HG03095 (cell line): Measurements from ENCODE around the gene SND1.
"Not testable (repeated sequence)": the region's sequence is repeated elsewhere in the genome, so short reads cannot be mapped to it uniquely, and the experiment has no call there.

Experiments
- ATAC-seq: cut with Tn5 transposase; IDR thresholded peaks from one replicate; pipeline ENCODE4 v1.9.1; 2021; ENCODE audit warnings: moderate library complexity; ENCODE audit not compliant: unreplicated experiment

Gene SND1

GRCh38 chr7:127652333-127653248 lies 597 bp downstream of the SND1 start:
- peak; percentile 4 for ATAC-seq

- ATAC-seq, result no peak
Measured at GRCh38 chr7:127653396-127653795, 1.4 kb downstream of the SND1 start.

- no peak for ATAC-seq
Measured at GRCh38 chr7:127654404-127655394, 2.7 kb downstream of the SND1 start.

GRCh38 chr7:127655720-127656119 lies 3.7 kb downstream of the SND1 start:
- no peak for ATAC-seq

GRCh38 chr7:127657500-127657899 lies 5.5 kb downstream of the SND1 start:
- no peak for ATAC-seq

GRCh38 chr7:127658970-127659630 lies 7.1 kb downstream of the SND1 start:
- no peak for ATAC-seq

- ATAC-seq, result no peak
Measured at GRCh38 chr7:127665922-127666321, 13.9 kb downstream of the SND1 start.

GRCh38 chr7:127666602-127667001 lies 14.6 kb downstream of the SND1 start:
- no peak for ATAC-seq

- no peak for ATAC-seq
Measured at GRCh38 chr7:127667017-127667670, 15.2 kb downstream of the SND1 start.

GRCh38 chr7:127667759-127668530 lies 16.0 kb downstream of the SND1 start:
- no peak for ATAC-seq

- no peak for ATAC-seq
Measured at GRCh38 chr7:127671341-127671740, 19.3 kb downstream of the SND1 start.

- ATAC-seq, result no peak
Measured at GRCh38 chr7:127673902-127674301, 21.9 kb downstream of the SND1 start.

- no peak for ATAC-seq
Measured at GRCh38 chr7:127674361-127674760, 22.4 kb downstream of the SND1 start.

GRCh38 chr7:127674923-127675322 lies 22.9 kb downstream of the SND1 start:
- not testable (repeated sequence) for ATAC-seq

- ATAC-seq, result no peak
Measured at GRCh38 chr7:127675721-127676120, 23.7 kb downstream of the SND1 start.

GRCh38 chr7:127677433-127678230 lies 25.6 kb downstream of the SND1 start:
- no peak for ATAC-seq

GRCh38 chr7:127678337-127678736 lies 26.3 kb downstream of the SND1 start:
- ATAC-seq, result no peak

- peak; percentile 93 for ATAC-seq
Measured at GRCh38 chr7:127678947-127679346, 27.0 kb downstream of the SND1 start.

- no peak for ATAC-seq
Measured at GRCh38 chr7:127680983-127681382, 29.0 kb downstream of the SND1 start.
